Smooth muscle cell (in vitro differentiated cells): ENCODE measurements around the gene PLCH1. TPM values are rescaled to one million over a fixed set of nuclear protein-coding genes. Genes with fewer than 3 reads are reported as not detected.
A peak's percentile ranks its signal among the peaks of the same experiment; 100 is the strongest.

Source experiments
- DNase-seq: peaks from one replicate; lab custom pipeline; 2025; ENCODE audit not compliant: unreplicated experiment; lab: John Stamatoyannopoulos, UW
- H2AFZ ChIP-seq: fragments of 200-600 bp; sonication (generic); 2 replicates; pipeline ENCODE4 v1.6.0; 2016; ENCODE audit warnings: antibody characterized with exemption, low read depth, mild to moderate bottlenecking
- H3F3A ChIP-seq: fragments of 200-600 bp; sonication (generic); 2 replicates; pipeline ENCODE4 v1.6.0; 2017; ENCODE audit warnings: antibody characterized with exemption, low read depth
- H3K27ac ChIP-seq: fragments of 200-600 bp; sonication (generic); 2 replicates; pipeline ENCODE4 v1.5.1; 2016; ENCODE audit warnings: low read depth, mild to moderate bottlenecking
- H3K27me3 ChIP-seq: fragments of 200-600 bp; sonication (generic); 2 replicates; pipeline ENCODE4 v1.6.1; 2016; ENCODE audit warnings: low read depth, mild to moderate bottlenecking
- H3K36me3 ChIP-seq: fragments of 200-600 bp; sonication (generic); 2 replicates; pipeline ENCODE4 v1.5.1; 2016; ENCODE audit warnings: low read depth
- H3K4me1 ChIP-seq: fragments of 200-600 bp; sonication (generic); 2 replicates; pipeline ENCODE4 v1.5.1; 2016; ENCODE audit warnings: low read depth
- H3K4me2 ChIP-seq: fragments of 200-600 bp; sonication (generic); 2 replicates; pipeline ENCODE4 v1.6.0; 2016; ENCODE audit warnings: mild to moderate bottlenecking
- H3K4me3 ChIP-seq: fragments of 200-600 bp; sonication (generic); 2 replicates; pipeline ENCODE4 v1.5.1; 2016; ENCODE audit warnings: mild to moderate bottlenecking
- H3K79me2 ChIP-seq: fragments of 200-600 bp; sonication (generic); 2 replicates; pipeline ENCODE4 v1.6.0; 2016; ENCODE audit warnings: low read depth, mild to moderate bottlenecking
- H3K9ac ChIP-seq: fragments of 200-600 bp; sonication (generic); 2 replicates; pipeline ENCODE4 v1.6.0; 2016; ENCODE audit warnings: low read depth
- H3K9me3 ChIP-seq: fragments of 200-600 bp; sonication (generic); replicated peaks from 2 replicates; pipeline ENCODE4 v1.5.1; 2016; ENCODE audit warnings: low read depth
- H4K20me1 ChIP-seq: fragments of 200-600 bp; sonication (generic); 2 replicates; pipeline ENCODE4 v1.6.0; 2016; ENCODE audit warnings: low read depth
- CTCF ChIP-seq: fragments of 200-600 bp; sonication (generic); IDR thresholded peaks from 2 replicates; pipeline ENCODE4 v1.5.1; 2017; ENCODE audit warnings: borderline replicate concordance, mild to moderate bottlenecking, antibody characterized with exemption; ENCODE audit not compliant: insufficient read depth, poor library complexity, severe bottlenecking
- WGBS: methylation state at CpG from one replicate; pipeline ENCODE4 v1.1.7; 2016; ENCODE audit warnings: low lambda C conversion rate; 5-methylcytosine and 5-hydroxymethylcytosine counted together
- polyA plus RNA-seq: library from polyadenylated mRNA; unstranded; fragments of >200 nt; fragmentation: Nextera tagmentation; extraction: Ambion mirVana; gene quantifications from 2 replicates; pipeline ENCODE4 v1.2.1, GENCODE V29; 2016
- total RNA-seq: library from RNA; depleted of rRNA; stranded (reverse); fragments of >200 nt; gene quantifications from 2 replicates; pipeline ENCODE4 v1.2.3, GENCODE V29; 2014

PLCH1 gene
- total and polyA plus RNA-seq, 2 experiments from 2014 or later: 0.36 TPM; not detected in 1

- Histone ChIP-seq H3K9me3 (no peaks in the 10 kb centered on the region), H3K4me2 (no peak overlapping the region), H3F3A (no peaks in the 10 kb centered on the region), H3K79me2 (no peaks in the 10 kb centered on the region), H3K27ac (no peak overlapping the region), H3K36me3 (no peaks in the 10 kb centered on the region), H3K4me3 (no peak overlapping the region), H3K4me1 (no peaks in the 10 kb centered on the region), H2AFZ (no peak overlapping the region), H3K9ac (no peak overlapping the region), H3K27me3 (no peaks in the 10 kb centered on the region), H4K20me1 (no peaks in the 10 kb centered on the region)
- no peak for DNase-seq
- TF ChIP-seq CTCF: no peak
- 70% methylated on average over 5 of the region's 5 CpGs for WGBS
Measured at GRCh38 chr3:155411500-155412223, 333.2 kb downstream of the PLCH1 start.

GRCh38 chr3:155409336-155409735, 335.5 kb downstream of the PLCH1 start:
- H3K79me2 ChIP-seq: no peaks in the 10 kb centered on the region
- H3K9me3 ChIP-seq: no peaks in the 10 kb centered on the region
- H2AFZ ChIP-seq: peak overlapping the region; percentile 78
- no peaks in the 10 kb centered on the region for H3K4me1 ChIP-seq
- H3F3A ChIP-seq: no peaks in the 10 kb centered on the region
- H4K20me1 ChIP-seq: no peaks in the 10 kb centered on the region
- TF ChIP-seq CTCF: no peak
- H3K4me3 ChIP-seq: no peak overlapping the region
- DNase-seq: no peak
- H3K27me3 ChIP-seq: no peaks in the 10 kb centered on the region
- no peak overlapping the region for H3K9ac ChIP-seq
- no peak overlapping the region for H3K4me2 ChIP-seq
- H3K27ac ChIP-seq: no peak overlapping the region
- no peaks in the 10 kb centered on the region for H3K36me3 ChIP-seq

GRCh38 chr3:155407971-155408370, 336.9 kb downstream of the PLCH1 start:
- Histone ChIP-seq H3K27me3 (no peaks in the 10 kb centered on the region), H3K27ac (no peak overlapping the region), H3K4me2 (no peak overlapping the region), H3K9ac (no peak overlapping the region), H3K79me2 (no peaks in the 10 kb centered on the region), H3K9me3 (no peaks in the 10 kb centered on the region), H3K4me1 (no peaks in the 10 kb centered on the region), H3K36me3 (no peaks in the 10 kb centered on the region), H3F3A (no peaks in the 10 kb centered on the region), H3K4me3 (no peak overlapping the region), H2AFZ (no peak overlapping the region), H4K20me1 (no peaks in the 10 kb centered on the region)
- DNase-seq: no peak
- WGBS: 95% methylated on average over 3 of the region's 3 CpGs
- no peak for TF ChIP-seq CTCF

GRCh38 chr3:155407331-155407730, 337.5 kb downstream of the PLCH1 start:
- 100% methylated on average over 1 of the region's 1 CpG for whole genome bisulfite sequencing

More at GRCh38 chr3:155407331-155407730, 337.5 kb downstream of the PLCH1 start:
- H3K79me2 ChIP-seq: no peaks in the 10 kb centered on the region
- H4K20me1 ChIP-seq: no peaks in the 10 kb centered on the region
- H3K27ac ChIP-seq: no peak overlapping the region
- H3F3A ChIP-seq: no peaks in the 10 kb centered on the region
- no peak overlapping the region for H3K4me2 ChIP-seq
- no peak for TF ChIP-seq CTCF
- no peak overlapping the region for H3K4me3 ChIP-seq
- no peaks in the 10 kb centered on the region for H3K36me3 ChIP-seq
- no peaks in the 10 kb centered on the region for H3K27me3 ChIP-seq
- H3K9ac ChIP-seq: no peak overlapping the region
- DNase-seq: no peak
- H3K4me1 ChIP-seq: no peaks in the 10 kb centered on the region
- H3K9me3 ChIP-seq: no peaks in the 10 kb centered on the region
- H2AFZ ChIP-seq: no peak overlapping the region
